Activated CD8-positive, alpha-beta memory T cell treated with anti-CD3 and anti-CD28 coated beads for 36 hours (primary cell): ENCODE measurements around the gene LRRC19. TPM values are rescaled to one million over a fixed set of nuclear protein-coding genes. Genes with fewer than 3 reads are reported as not detected.

Source experiments
- CTCF ChIA-PET: fragments of 350-600 bp; sonication (Branson Sonifier 250); formaldehyde crosslinking; loops from one replicate; lab custom pipeline; 2021; ENCODE audit warnings: antibody characterized with exemption; lab: Charles Lee
- POLR2A ChIA-PET: fragments of 350-600 bp; sonication (Branson Sonifier 250); formaldehyde crosslinking; loops from one replicate; lab custom pipeline; 2021; ENCODE audit warnings: antibody characterized with exemption; lab: Charles Lee
- total RNA-seq, 2 experiments: library from RNA; stranded (reverse); gene quantifications; one replicate each; pipeline ENCODE4 v1.2.3, GENCODE V29; 2021

Gene LRRC19
- total RNA-seq = not detected

GRCh38 chr9:27005491-27005890 is at the start of gene LRRC19:
Gene LRRC19, minus strand, starts transcription at chr9:27005672. Its CDS starts 5,978 bp downstream, at chr9:26999694.
- CTCF ChIA-PET = no interaction called here
- POLR2A ChIA-PET = no interaction called here

- ChIA-PET POLR2A (no interaction called here), CTCF (no interaction called here)
These were observed 49.4 kb upstream of the LRRC19 start for GRCh38 chr9:27054841-27055240.

- POLR2A ChIA-PET = no interaction called here
- CTCF ChIA-PET = no interaction called here
These were observed 48.7 kb upstream of the LRRC19 start for GRCh38 chr9:27054125-27054524.

GRCh38 chr9:27053369-27054022 is 48.0 kb upstream of the LRRC19 start:
- CTCF ChIA-PET = no interaction called here
- POLR2A ChIA-PET = no interaction called here

- POLR2A ChIA-PET = no interaction called here
- CTCF ChIA-PET = no interaction called here
These were observed 41.7 kb upstream of the LRRC19 start for GRCh38 chr9:27047136-27047535.

- POLR2A ChIA-PET = no interaction called here
- CTCF ChIA-PET = no interaction called here
These were observed 37.7 kb upstream of the LRRC19 start for GRCh38 chr9:27043176-27043575.

- ChIA-PET CTCF (no interaction called here), POLR2A (no interaction called here)
These were observed 37.0 kb upstream of the LRRC19 start for GRCh38 chr9:27042476-27042875.

GRCh38 chr9:27041746-27042145 is 36.3 kb upstream of the LRRC19 start:
- ChIA-PET POLR2A (no interaction called here), CTCF (no interaction called here)

GRCh38 chr9:27037499-27037898 is 32.0 kb upstream of the LRRC19 start:
- POLR2A ChIA-PET = no interaction called here
- CTCF ChIA-PET = no interaction called here

GRCh38 chr9:27033815-27034403 is 28.4 kb upstream of the LRRC19 start:
- CTCF ChIA-PET = interaction anchor here (0.6 kb wide), 1 partner anchor 81 kb away, joined by 3 read pairs; no protein-coding TSS in a partner anchor

GRCh38 chr9:27029186-27029585 is 23.7 kb upstream of the LRRC19 start:
- POLR2A ChIA-PET = no interaction called here
- CTCF ChIA-PET = no interaction called here

More at GRCh38 chr9:27033815-27034403, 28.4 kb upstream of the LRRC19 start:
- POLR2A ChIA-PET = no interaction called here

- POLR2A ChIA-PET = no interaction called here
- CTCF ChIA-PET = no interaction called here
These were observed 17.4 kb upstream of the LRRC19 start for GRCh38 chr9:27022920-27023319.

- ChIA-PET CTCF (interaction anchor here (1.2 kb wide), 1 partner anchor 11 kb away, joined by 3 read pairs; no protein-coding TSS in a partner anchor), POLR2A (no interaction called here)
These were observed 14.1 kb upstream of the LRRC19 start for GRCh38 chr9:27019589-27019988.

- ChIA-PET POLR2A (no interaction called here), CTCF (no interaction called here)
These were observed 1.9 kb downstream of the LRRC19 start for GRCh38 chr9:27003426-27004077.

- ChIA-PET POLR2A (interaction anchor here (0.6 kb wide), 1 partner anchor 11 kb away, joined by 4 read pairs; no protein-coding TSS in a partner anchor), CTCF (no interaction called here)
These were observed 9.7 kb downstream of the LRRC19 start for GRCh38 chr9:26995810-26996209.

- CTCF ChIA-PET = no interaction called here
- POLR2A ChIA-PET = no interaction called here
These were observed 22.1 kb downstream of the LRRC19 start for GRCh38 chr9:26983340-26983739.

GRCh38 chr9:26975728-26976707 is 29.5 kb downstream of the LRRC19 start:
- CTCF ChIA-PET = interaction anchor here (0.6 kb wide), 1 partner anchor 33 kb away, joined by 3 read pairs; no protein-coding TSS in a partner anchor
- POLR2A ChIA-PET = no interaction called here

GRCh38 chr9:26974927-26975326 is 30.5 kb downstream of the LRRC19 start:
- CTCF ChIA-PET = no interaction called here
- POLR2A ChIA-PET = no interaction called here

GRCh38 chr9:26973989-26974388 is 31.5 kb downstream of the LRRC19 start:
- CTCF ChIA-PET = interaction anchor here (0.6 kb wide), 1 partner anchor 8 kb away, joined by 3 read pairs; no protein-coding TSS in a partner anchor
- POLR2A ChIA-PET = no interaction called here
